SKM-1 (cell line): ENCODE data around the gene STX18.
"Not testable (repeated sequence)": the region's sequence is repeated elsewhere in the genome, so short reads cannot be mapped to it uniquely, and the experiment has no call there.

ENCODE experiments used
- DNase-seq: peaks from one replicate; lab custom pipeline; 2025; ENCODE audit not compliant: unreplicated experiment; lab: John Stamatoyannopoulos, UW

The STX18 gene

GRCh38 chr4:4510641-4511040 is 31.2 kb downstream of the STX18 start:
- not testable (repeated sequence) for DNase-seq

GRCh38 chr4:4509521-4509920 is 32.3 kb downstream of the STX18 start:
- DNase-seq, result no peak

GRCh38 chr4:4507923-4508322 is 33.9 kb downstream of the STX18 start:
- DNase-seq, result no peak

GRCh38 chr4:4507403-4507802 is 34.4 kb downstream of the STX18 start:
- DNase-seq, result no peak

- no peak for DNase-seq
These were observed 34.9 kb downstream of the STX18 start for GRCh38 chr4:4506961-4507360.

GRCh38 chr4:4505211-4505610 is 36.6 kb downstream of the STX18 start:
- DNase-seq, result not testable (repeated sequence)

- no peak for DNase-seq
These were observed 37.1 kb downstream of the STX18 start for GRCh38 chr4:4504783-4505182.

- no peak for DNase-seq
These were observed 39.0 kb downstream of the STX18 start for GRCh38 chr4:4502694-4503311.

- no peak for DNase-seq
These were observed 40.2 kb downstream of the STX18 start for GRCh38 chr4:4501679-4502078.

- no peak for DNase-seq
These were observed 42.3 kb downstream of the STX18 start for GRCh38 chr4:4499438-4500123.

GRCh38 chr4:4496592-4497372 is 45.1 kb downstream of the STX18 start:
- DNase-seq, result no peak

- no peak for DNase-seq
These were observed 47.0 kb downstream of the STX18 start for GRCh38 chr4:4494882-4495281.

GRCh38 chr4:4492161-4492847 is 49.5 kb downstream of the STX18 start:
- DNase-seq, result no peak

GRCh38 chr4:4491396-4491893 is 50.4 kb downstream of the STX18 start:
- no peak for DNase-seq

- no peak for DNase-seq
These were observed 51.0 kb downstream of the STX18 start for GRCh38 chr4:4490816-4491215.

GRCh38 chr4:4490041-4490440 is 51.8 kb downstream of the STX18 start:
- DNase-seq, result no peak

- peak; percentile 61 for DNase-seq
These were observed 53.1 kb downstream of the STX18 start for GRCh38 chr4:4488405-4489404.

GRCh38 chr4:4486969-4487368 is 54.9 kb downstream of the STX18 start:
- no peak for DNase-seq

- no peak for DNase-seq
These were observed 56.0 kb downstream of the STX18 start for GRCh38 chr4:4485806-4486205.

GRCh38 chr4:4481399-4481994 is 60.4 kb downstream of the STX18 start:
- DNase-seq, result no peak
